ENCODE data around the gene PCSK6.

GRCh38 chr15:101429191-101429590 is 60.3 kb downstream of the PCSK6 start:
- TF ChIP-seq POLR2AphosphoS5 (IDR thresholded peaks at IDR 0.05) (no peak), POLR2A (IDR thresholded peaks at IDR 0.05) (no peak)
- TF ChIP-seq, protein P1, sequence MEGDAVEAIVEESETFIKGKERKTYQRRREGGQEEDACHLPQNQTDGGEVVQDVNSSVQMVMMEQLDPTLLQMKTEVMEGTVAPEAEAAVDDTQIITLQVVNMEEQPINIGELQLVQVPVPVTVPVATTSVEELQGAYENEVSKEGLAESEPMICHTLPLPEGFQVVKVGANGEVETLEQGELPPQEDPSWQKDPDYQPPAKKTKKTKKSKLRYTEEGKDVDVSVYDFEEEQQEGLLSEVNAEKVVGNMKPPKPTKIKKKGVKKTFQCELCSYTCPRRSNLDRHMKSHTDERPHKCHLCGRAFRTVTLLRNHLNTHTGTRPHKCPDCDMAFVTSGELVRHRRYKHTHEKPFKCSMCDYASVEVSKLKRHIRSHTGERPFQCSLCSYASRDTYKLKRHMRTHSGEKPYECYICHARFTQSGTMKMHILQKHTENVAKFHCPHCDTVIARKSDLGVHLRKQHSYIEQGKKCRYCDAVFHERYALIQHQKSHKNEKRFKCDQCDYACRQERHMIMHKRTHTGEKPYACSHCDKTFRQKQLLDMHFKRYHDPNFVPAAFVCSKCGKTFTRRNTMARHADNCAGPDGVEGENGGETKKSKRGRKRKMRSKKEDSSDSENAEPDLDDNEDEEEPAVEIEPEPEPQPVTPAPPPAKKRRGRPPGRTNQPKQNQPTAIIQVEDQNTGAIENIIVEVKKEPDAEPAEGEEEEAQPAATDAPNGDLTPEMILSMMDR (IDR thresholded peaks at IDR 0.05): no peak

All from stomach (tissue), 4 donors.